ENCODE results near the gene USP43.
"Not testable (repeated sequence)": the region's sequence is repeated elsewhere in the genome, so short reads cannot be mapped to it uniquely, and the experiment has no call there.

USP43 gene

DNA sequence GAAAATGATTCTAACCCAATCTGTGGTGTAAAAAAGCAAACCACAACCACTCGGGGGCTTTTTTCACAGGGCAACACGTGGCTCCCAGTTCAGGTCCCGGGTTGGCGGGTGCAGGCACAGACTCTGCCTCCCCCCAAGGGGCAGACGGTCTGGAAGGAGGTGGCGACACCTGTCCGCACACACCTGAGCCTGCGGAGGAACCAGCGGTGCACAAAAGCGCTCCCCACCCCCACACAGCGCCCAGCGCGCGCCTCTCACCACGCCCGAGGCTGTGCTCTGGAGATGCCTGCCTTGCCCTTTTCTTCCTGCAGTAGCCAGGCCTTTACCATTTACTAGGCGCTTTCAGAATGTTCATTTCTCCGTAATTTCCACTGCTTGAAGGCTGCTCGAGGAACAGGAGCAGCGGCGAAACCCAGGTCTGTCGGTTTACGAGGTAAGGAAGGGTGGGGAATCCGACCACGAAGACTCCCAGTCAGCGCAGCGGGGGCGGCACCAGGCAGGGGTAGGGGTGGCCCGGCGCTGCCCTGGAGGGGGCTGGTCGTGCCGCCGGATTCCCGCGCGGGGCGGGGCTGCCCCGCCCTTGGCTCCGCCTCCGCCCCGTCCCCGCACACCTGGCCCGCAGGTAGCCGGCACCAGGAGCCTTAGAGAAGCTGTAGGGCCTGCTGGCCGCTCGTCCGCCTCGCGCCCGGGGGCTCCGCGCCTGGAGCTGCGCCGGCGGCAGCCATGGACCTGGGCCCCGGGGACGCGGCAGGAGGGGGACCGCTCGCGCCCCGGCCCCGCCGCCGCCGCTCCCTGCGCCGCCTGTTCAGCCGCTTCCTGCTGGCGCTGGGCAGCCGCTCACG, at the start of gene USP43:
Gene USP43 (plus strand): TSS at position 608 of the 842 bp plus-strand sequence. CDS start 116 bp downstream, at position 724.
- DNase-seq (ENCODE audit: low read depth in 2 of 2): no peak

- DNase-seq (ENCODE audit: low read depth in 2 of 2): not testable (repeated sequence)
Observed at GRCh38 chr17:9597638-9598037, 47.7 kb upstream of the USP43 start.

DNA sequence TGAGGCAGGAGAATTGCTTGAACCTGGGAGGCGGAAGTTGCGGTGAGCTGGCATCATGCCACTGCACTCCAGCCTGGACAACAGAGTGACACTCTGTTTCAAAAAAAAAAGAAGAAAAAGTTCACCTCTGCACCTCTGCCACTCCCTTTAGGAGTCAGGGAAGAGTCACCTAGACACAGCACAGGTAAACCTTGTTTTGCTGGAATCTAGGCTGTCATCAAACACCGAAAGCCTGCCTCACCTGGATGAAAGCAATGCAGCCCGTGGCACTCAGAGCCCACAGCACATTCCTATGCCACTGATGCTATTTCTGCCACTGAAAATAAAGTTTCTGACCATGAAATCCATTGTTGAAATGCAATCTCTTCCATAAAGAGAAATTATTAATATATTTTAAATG, 46.7 kb upstream of the USP43 start:
- DNase-seq (ENCODE audit: low read depth in 2 of 2): no peak

DNA sequence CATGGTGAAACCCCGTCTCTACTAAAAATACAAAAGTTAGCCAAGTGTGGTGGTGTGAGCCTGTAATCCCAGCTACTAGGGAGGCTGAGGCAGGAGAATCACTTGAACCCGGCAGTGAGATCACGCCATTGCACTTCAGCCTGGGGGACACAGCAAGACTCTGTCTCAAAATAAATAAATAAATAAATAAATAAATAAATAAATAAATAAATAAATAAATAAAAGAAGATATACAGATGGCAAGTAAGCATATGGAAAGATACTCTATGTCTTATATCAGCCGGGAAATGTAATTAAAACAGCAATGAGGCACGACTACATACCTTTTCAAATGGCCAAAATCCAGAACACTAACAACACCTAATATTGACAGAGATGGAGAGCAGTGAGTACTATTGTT, 40.7 kb upstream of the USP43 start:
- DNase-seq (ENCODE audit: low read depth in 2 of 2): not testable (repeated sequence)

DNA sequence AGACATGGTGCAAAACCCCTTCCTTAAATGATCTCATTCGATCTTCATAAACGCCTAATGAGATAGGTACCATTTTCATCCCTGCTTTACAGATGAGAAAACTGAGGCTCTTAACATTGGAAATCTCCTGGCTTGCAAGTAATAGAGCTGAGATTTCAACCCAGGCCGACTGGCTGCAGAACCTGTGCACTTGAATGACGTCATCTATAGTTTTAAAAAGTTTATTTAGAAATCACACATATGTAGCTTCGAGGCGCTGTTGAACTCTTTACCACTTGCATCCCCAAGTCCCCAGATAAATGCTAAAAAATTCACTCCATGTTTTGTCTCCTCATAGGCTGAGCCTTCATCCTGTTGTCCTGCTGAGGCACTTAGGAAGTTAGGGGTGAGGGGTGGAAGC, 38.9 kb upstream of the USP43 start:
- no peak for DNase-seq (ENCODE audit: low read depth in 2 of 2)

DNA sequence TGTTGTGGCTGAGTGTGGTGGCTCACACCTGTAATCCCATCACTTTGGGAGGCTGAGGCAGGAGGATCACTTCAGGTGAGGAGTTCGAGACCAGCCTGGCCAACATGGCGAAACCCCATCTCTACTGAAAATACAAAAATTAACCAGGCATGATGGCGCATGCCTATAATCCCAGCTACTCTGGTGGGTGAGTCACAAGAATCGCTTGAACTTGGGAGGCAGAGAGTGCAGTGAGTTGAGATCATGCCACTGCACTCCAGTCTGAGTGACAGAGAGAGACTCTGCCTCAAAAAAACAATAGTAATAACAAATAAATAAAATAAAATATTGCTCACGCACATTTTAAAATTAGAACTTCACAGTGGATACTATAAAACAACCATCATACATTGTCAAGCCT, 38.3 kb upstream of the USP43 start:
- DNase-seq (ENCODE audit: low read depth in 2 of 2): not testable (repeated sequence)

DNA sequence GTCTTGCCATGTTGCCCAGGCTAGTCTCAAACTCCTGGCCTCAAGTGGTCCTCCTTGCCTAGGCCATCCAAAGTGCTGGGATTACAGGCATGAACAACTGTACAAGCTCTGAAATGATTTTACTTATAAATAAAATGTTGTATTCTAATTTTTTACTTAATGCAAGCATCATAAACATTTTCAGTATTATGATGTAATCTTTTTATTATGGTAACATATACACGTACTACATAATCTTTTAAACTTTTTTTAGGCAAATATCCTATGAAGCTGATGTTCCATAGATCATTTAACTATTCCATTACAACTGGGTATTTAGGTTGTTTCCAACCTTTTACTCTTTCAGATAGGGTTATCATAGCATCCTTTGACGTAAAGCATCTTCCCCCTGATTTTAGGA, 33.8 kb upstream of the USP43 start:
- no peak for DNase-seq (ENCODE audit: low read depth in 2 of 2)

GRCh38 chr17:9612006-9612405, 33.3 kb upstream of the USP43 start:
- DNase-seq (ENCODE audit: low read depth in 2 of 2): no peak

DNA sequence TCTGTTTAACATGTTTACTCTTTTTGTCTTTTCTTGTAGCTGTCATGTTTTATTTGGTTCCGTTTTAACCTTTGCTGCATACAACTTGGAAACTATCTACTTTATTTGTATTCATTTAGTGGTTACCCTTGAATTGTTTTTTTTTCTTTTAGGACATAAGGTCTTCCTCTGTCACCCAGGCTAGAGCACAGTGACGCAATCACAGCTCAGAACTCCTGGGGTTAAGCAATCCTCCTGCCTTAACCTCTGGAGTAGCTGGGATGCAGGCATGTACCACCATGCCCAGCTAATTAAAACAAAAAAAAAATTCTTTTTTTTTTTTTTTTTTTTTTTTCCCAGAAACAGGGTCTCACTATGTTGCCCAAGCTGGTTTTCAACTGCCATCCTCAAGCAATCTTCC, 29.8 kb upstream of the USP43 start:
- DNase-seq (ENCODE audit: low read depth in 2 of 2): no peak

DNA sequence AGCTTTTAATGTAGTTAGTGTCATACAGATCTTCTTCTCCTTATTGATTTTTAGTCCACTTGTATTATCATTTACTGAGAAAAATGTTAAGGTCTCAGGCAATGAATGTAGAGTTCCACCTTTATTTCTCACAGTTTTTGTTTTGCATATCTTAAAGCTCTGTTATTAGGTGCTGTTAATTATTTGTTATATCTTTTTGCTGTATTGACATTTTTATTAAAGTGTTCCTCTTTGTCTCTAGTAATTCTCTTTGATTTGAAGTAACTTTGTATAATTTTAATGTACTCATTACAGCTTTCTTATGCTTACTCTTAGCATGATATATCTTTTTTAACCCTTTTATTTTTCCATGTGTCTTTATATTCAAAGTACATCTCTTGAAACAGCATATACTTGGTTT, 22.4 kb upstream of the USP43 start:
- DNase-seq (ENCODE audit: low read depth in 2 of 2): no peak

DNA sequence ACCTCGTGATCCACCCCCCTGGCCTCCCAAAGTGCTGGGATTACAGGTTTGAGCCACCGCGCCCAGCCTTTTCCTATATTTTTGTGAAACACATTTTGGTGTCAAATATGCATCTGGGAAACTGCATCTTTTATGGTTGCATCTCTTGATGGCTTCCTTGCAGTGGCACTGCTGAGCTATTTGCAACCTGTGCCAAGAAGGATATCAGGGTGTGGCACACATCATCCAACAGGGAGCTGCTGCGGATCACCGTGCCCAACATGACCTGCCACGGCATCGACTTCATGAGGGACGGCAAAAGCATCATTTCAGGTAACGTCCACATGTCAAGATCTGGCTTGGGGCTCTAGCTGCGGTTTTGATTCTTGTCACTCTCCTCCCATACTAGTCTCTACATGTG, 16.8 kb upstream of the USP43 start:
- no peak for DNase-seq (ENCODE audit: low read depth in 2 of 2)

DNA sequence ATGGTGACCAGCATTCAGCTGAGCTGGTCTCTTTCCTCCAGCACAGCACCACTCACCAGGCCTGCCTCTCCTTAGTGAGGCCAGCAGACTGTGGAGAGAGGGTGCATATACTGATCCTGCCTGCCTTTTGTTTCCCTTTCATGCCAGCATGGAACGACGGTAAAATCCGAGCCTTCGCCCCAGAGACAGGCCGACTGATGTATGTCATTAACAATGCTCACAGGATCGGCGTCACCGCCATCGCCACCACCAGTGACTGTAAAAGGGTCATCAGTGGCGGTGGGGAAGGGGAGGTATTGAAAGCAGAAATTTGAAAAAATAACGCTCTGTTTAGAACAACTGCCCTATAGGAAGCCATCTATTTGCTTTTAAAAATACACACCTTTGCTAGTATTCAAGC, 12.6 kb upstream of the USP43 start:
- no peak for DNase-seq (ENCODE audit: low read depth in 2 of 2)

DNA sequence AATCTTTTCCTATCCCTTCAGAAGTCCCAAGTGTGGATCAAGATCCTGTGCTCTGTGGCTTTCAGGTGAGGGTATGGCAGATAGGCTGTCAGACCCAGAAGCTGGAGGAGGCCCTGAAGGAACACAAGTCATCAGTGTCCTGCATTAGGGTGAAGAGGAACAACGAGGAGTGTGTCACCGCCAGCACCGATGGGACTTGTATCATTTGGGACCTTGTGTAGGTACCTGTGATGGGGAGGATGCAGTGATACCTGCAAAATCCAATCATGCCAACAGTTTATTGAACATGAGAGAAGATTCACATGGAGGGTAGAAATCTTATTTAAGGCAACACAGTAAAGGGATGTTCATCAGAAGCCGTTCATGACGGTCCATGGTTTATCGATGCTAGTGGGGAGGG, 10.0 kb upstream of the USP43 start:
- DNase-seq (ENCODE audit: low read depth in 2 of 2): no peak

DNA sequence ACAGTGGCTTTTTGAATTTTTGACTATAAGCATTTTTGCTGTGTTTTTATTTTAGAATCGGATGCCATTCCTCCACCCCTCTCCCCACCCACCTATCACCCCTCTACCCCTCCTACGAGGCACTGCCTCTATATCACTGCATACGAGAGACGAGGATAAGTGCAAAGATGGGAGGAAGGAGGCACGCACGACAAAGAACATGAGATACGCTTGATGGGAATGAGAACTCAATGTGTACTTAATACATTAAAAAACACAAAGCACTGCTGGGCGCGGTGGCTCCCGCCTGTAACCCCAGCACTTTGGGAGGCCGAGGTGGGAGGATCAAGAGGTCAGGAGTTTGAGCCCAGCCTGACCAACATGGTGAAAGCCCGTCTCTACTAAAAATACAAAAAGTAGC, 8.8 kb upstream of the USP43 start:
- no peak for DNase-seq (ENCODE audit: low read depth in 2 of 2)

- not testable (repeated sequence) for DNase-seq (ENCODE audit: low read depth in 2 of 2)
Observed at GRCh38 chr17:9640388-9640787, 4.9 kb upstream of the USP43 start.

DNA sequence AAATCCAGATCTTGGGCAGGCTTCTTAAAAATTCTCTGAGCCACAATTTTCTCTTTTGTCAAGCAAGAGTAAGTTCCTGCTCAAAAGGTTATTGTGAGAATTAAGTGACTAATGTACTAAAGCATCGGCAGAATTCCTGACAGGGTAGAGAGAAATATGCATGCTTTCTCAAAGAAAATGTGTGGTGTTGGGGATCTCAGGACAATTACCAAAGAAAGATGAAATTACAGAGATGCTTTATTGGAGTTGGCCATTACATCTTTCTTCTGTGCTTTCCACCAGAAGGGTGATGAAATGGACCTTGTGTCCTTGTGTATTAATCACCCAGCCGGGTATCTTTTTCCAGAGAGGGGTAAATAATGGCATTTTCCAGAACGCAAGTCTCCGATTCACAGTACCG, 1.7 kb upstream of the USP43 start:
- no peak for DNase-seq (ENCODE audit: low read depth in 2 of 2)

DNA sequence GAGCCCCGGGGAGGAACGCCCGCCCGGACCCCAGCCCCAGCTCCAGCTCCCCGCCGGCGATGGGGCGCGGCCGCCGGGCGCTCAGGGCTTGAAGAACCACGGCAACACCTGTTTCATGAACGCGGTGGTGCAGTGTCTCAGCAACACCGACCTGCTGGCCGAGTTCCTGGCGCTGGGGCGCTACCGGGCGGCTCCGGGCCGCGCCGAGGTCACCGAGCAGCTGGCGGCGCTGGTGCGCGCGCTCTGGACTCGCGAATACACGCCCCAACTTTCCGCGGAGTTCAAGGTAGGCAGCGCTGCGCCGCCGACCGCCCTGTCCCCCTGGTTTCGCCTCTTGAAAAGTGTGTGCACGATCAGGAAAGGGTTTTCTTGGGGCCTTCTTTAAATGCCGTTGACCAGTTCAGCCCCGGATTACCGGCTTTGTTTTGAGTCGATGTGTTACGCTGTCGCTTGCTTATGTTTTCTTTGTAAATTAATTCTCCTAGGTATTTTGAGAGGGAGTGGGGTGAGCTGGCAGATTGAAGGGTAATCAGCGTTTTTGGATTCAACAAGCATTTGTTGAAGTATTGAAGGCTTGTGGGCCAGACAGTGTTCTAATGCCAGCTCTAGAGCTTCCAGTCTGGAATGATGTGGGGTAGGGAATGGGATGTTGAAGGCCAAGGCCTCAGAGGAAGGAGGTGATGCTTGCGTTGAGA, 681 bp downstream of the USP43 start:
- DNase-seq (ENCODE audit: low read depth in 2 of 2): no peak

GRCh38 chr17:9646546-9646885, 1.2 kb downstream of the USP43 start:
- DNase-seq (ENCODE audit: low read depth in 2 of 2): no peak

GRCh38 chr17:9647014-9647413, 1.7 kb downstream of the USP43 start:
- DNase-seq (ENCODE audit: low read depth in 2 of 2): no peak

- no peak for DNase-seq (ENCODE audit: low read depth in 2 of 2)
Observed at GRCh38 chr17:9648521-9649110, 3.3 kb downstream of the USP43 start.

- peak; percentile 94 to 96 for DNase-seq (ENCODE audit: low read depth in 2 of 2)
Observed at GRCh38 chr17:9658593-9659211, 13.4 kb downstream of the USP43 start.

DNA sequence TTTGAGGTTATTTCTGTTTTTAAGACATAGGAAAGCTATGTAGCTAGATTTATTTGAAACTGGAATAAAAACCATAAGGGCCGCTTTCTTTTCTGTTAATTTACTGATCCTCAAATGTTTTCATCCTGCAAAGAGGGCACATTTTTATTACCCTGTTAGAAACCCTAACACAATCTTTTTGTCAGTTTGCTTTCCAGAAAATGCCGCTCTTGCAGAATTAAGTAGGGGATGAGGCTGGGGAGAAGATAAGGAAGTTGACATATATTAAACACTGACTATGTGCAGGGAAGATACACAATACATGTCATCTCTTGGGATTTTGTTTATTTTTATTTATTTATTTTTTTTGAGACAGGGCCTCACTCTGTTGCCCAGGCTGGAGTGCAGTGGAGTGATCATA, 15.7 kb downstream of the USP43 start:
- no peak for DNase-seq (ENCODE audit: low read depth in 2 of 2)

GRCh38 chr17:9663511-9663910, 18.2 kb downstream of the USP43 start:
- not testable (repeated sequence) for DNase-seq (ENCODE audit: low read depth in 2 of 2)
